Gastrocnemius medialis (tissue), 4 donors: ENCODE measurements around the gene ATP6V1G2.

Source experiments
- CTCF ChIP-seq, 5 experiments: fragments of 450-650 bp in 3 of 5; fragments of 200-600 bp in 2 of 5; sonication (generic) in 2 of 5; IDR thresholded peaks in 4 of 5; conservative IDR thresholded peaks in 1 of 5; 1 replicate in 4 of 5; 2 replicates in 1 of 5; pipeline ENCODE4 v1.5.1; 2016 to 2019; ENCODE audit warnings: antibody characterized with exemption in 5 of 5, mild to moderate bottlenecking in 3 of 5, moderate library complexity in 3 of 5
- POLR2A ChIP-seq, 2 donors: fragments of 450-650 bp; IDR thresholded peaks; one replicate each; pipeline ENCODE4 v1.6.1; 2017; ENCODE audit warnings: antibody characterized with exemption in 2 of 2, mild to moderate bottlenecking in 2 of 2, moderate library complexity in 2 of 2

- TF ChIP-seq CTCF (IDR thresholded peaks at IDR 0.05 in 4 of 5, conservative IDR thresholded peaks at IDR 0.05 in 1 of 5) (no peak), POLR2A (IDR thresholded peaks at IDR 0.05) (no peak)
These were observed 1.1 kb downstream of the ATP6V1G2 start for GRCh38 chr6:31545291-31545690.
